OCI-LY3 (cell line): Measurements from ENCODE around the gene MACROD2.

ENCODE experiments used
- EZH2phosphoT487 ChIP-seq: fragments of 200-600 bp; shearing (Covaris generic); IDR thresholded peaks from 2 replicates; pipeline ENCODE4 v1.6.1; 2018; ENCODE audit warnings: antibody characterized with exemption, mixed run types, low read depth
- TF ChIP-seq, protein P1 (sequence below): fragments of 200-600, 300-600 bp; sonication (generic); IDR thresholded peaks from 2 replicates; pipeline ENCODE4 v1.5.1; 2014; ENCODE audit warnings: antibody characterized with exemption, low read length, low read depth

DNA sequence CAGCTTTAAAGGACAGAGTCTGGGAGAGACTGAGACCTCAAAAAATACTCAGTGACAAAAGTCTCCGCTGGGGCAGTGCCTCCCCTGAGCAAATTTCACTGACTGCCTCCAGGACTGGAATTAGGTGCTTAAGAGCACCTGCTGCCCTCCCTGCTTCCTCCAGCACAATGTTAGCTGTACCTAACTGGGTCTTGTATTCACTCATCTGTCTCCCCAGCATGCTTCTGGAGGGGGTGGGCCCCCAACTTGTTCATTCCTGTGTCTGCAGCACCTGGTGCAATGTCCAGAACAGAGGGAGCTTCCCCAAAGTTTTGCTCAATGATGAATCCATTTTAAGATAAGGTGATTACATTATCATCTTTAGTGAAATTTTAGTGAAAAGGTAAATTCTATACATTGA lies 1927.2 kb downstream of the MACROD2 start:
- TF ChIP-seq, protein P1, sequence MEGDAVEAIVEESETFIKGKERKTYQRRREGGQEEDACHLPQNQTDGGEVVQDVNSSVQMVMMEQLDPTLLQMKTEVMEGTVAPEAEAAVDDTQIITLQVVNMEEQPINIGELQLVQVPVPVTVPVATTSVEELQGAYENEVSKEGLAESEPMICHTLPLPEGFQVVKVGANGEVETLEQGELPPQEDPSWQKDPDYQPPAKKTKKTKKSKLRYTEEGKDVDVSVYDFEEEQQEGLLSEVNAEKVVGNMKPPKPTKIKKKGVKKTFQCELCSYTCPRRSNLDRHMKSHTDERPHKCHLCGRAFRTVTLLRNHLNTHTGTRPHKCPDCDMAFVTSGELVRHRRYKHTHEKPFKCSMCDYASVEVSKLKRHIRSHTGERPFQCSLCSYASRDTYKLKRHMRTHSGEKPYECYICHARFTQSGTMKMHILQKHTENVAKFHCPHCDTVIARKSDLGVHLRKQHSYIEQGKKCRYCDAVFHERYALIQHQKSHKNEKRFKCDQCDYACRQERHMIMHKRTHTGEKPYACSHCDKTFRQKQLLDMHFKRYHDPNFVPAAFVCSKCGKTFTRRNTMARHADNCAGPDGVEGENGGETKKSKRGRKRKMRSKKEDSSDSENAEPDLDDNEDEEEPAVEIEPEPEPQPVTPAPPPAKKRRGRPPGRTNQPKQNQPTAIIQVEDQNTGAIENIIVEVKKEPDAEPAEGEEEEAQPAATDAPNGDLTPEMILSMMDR: no peak
- no peak for TF ChIP-seq EZH2phosphoT487
